Natural killer cell treated with Interleukin-12 subunit alpha and Interleukin-12 subunit beta and Interleukin-15 and Interleukin-18, amount 100 ng/mL, for 72 hours (primary cell): ENCODE data around the gene NT5C2. TPM values are rescaled to one million over a fixed set of nuclear protein-coding genes. Genes with fewer than 3 reads are reported as not detected.
"Not testable (repeated sequence)": the region's sequence is repeated elsewhere in the genome, so short reads cannot be mapped to it uniquely, and the experiment has no call there.

ENCODE experiments used
- ATAC-seq, 2 donors: fragments of 150-1000 bp; cut with Tn5 transposase in 1 of 2; sonication (Bioruptor Pico), chemical (Tn5 transposase) in 1 of 2; 2 replicates each; pipeline ENCODE4 v1.10.0; 2021
- DNase-seq: peaks from one replicate; pipeline ENCODE4 v3.0.0; 2022; ENCODE audit warnings: low spot score
- H3K27ac Mint-ChIP-seq, 2 donors: 1 replicate in 1 of 2; 2 replicates in 1 of 2; pipeline ENCODE4 v1.8.0; 2022; ENCODE audit warnings: mixed read lengths in 2 of 2, mild to moderate bottlenecking in 1 of 2, moderate library complexity in 1 of 2
- H3K27me3 Mint-ChIP-seq, 2 donors: 1 replicate in 1 of 2; 2 replicates in 1 of 2; pipeline ENCODE4 v1.8.0; 2022; ENCODE audit warnings: mixed read lengths in 2 of 2
- H3K36me3 Mint-ChIP-seq: one replicate; pipeline ENCODE4 v1.8.0; 2022; ENCODE audit warnings: mixed read lengths
- H3K4me1 Mint-ChIP-seq, 2 donors: 1 replicate in 1 of 2; 2 replicates in 1 of 2; pipeline ENCODE4 v1.8.0; 2022; ENCODE audit warnings: low read depth in 2 of 2, mixed read lengths in 2 of 2, mild to moderate bottlenecking in 1 of 2
- H3K4me3 Mint-ChIP-seq: one replicate; pipeline ENCODE4 v1.8.0; 2022; ENCODE audit warnings: mixed read lengths
- H3K9me3 Mint-ChIP-seq: 2 replicates; pipeline ENCODE4 v1.8.0; 2022; ENCODE audit warnings: mixed read lengths
- total RNA-seq, 2 donors: library from RNA; stranded (reverse); gene quantifications; one replicate each; pipeline ENCODE4 v1.2.3, GENCODE V29; 2022

NT5C2 gene
- total RNA-seq, 2 donors from 2014 or later: 60.2 to 75.0 TPM

- H3K36me3 Mint-ChIP-seq: no peaks in the 10 kb centered on the region
- H3K4me3 Mint-ChIP-seq: peak overlapping the region; percentile 91
- no peaks in the 10 kb centered on the region for H3K9me3 Mint-ChIP-seq
- H3K27me3 Mint-ChIP-seq: no peaks in the 10 kb centered on the region
- peaks cover 38 to 43% of the 10 kb centered on the region in 2 donors for H3K4me1 Mint-ChIP-seq
- ATAC-seq: peak; percentile 72 to 80
- peak overlapping the region; percentile 97 to 99 for H3K27ac Mint-ChIP-seq
- DNase-seq: peak; percentile 89
These were observed 493 bp downstream of the NT5C2 start for GRCh38 chr10:103192451-103193106.

GRCh38 chr10:103192089-103192450 is 1.0 kb downstream of the NT5C2 start:
- peak overlapping the region; percentile 97 to 99 for H3K27ac Mint-ChIP-seq
- no peaks in the 10 kb centered on the region for H3K36me3 Mint-ChIP-seq
- H3K4me1 Mint-ChIP-seq: peaks cover 34 to 38% of the 10 kb centered on the region in 2 donors
- no peak for DNase-seq
- peak in 1 of 2 donors; percentile 22 for ATAC-seq
- no peaks in the 10 kb centered on the region for H3K9me3 Mint-ChIP-seq
- H3K4me3 Mint-ChIP-seq: peak overlapping the region; percentile 91
- H3K27me3 Mint-ChIP-seq: no peaks in the 10 kb centered on the region

DNA sequence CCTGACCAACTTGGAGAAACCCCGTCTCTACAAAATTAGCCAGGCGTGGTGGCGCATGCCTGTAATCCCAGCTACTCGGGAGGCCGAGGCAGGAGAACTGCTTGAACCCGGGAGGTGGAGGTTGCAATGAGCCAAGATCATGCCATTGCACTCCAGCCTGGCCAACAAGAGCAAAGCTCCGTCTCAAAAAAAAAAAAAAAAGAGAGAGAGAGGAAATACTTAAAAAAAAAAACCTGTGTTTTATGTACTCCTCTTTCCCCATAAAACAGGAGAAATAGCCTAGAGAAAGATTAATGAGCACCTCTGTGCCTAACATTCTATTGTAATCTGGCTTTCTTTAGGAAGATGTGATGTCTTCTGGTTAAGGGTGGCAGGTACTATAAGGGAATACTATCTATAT is 1.9 kb downstream of the NT5C2 start:
- DNase-seq, H3K27me3 Mint-ChIP-seq, H3K36me3 Mint-ChIP-seq, H3K9me3 Mint-ChIP-seq, ATAC-seq: not testable (repeated sequence)
- H3K27ac Mint-ChIP-seq: peak overlapping the region; percentile 97 to 99
- H3K4me1 Mint-ChIP-seq: peaks cover 33 to 41% of the 10 kb centered on the region in 2 donors
- peak overlapping the region; percentile 91 for H3K4me3 Mint-ChIP-seq

- Mint-ChIP-seq H3K4me1 (peaks cover 43 to 53% of the 10 kb centered on the region in 2 donors), H3K27ac (no peak overlapping the region), H3K9me3 (no peaks in the 10 kb centered on the region), H3K4me3 (no peak overlapping the region), H3K36me3 (no peaks in the 10 kb centered on the region), H3K27me3 (no peaks in the 10 kb centered on the region)
- DNase-seq: no peak
- no peak for ATAC-seq
These were observed 4.2 kb downstream of the NT5C2 start for GRCh38 chr10:103188853-103189252.

- H3K27ac Mint-ChIP-seq: no peak overlapping the region
- ATAC-seq (no peak), DNase-seq (no peak)
- no peak overlapping the region for H3K4me3 Mint-ChIP-seq
- no peaks in the 10 kb centered on the region for H3K27me3 Mint-ChIP-seq
- no peaks in the 10 kb centered on the region for H3K36me3 Mint-ChIP-seq
- no peaks in the 10 kb centered on the region for H3K9me3 Mint-ChIP-seq
- peaks cover 37 to 52% of the 10 kb centered on the region in 2 donors for H3K4me1 Mint-ChIP-seq
These were observed 6.9 kb downstream of the NT5C2 start for GRCh38 chr10:103186128-103186527.

DNA sequence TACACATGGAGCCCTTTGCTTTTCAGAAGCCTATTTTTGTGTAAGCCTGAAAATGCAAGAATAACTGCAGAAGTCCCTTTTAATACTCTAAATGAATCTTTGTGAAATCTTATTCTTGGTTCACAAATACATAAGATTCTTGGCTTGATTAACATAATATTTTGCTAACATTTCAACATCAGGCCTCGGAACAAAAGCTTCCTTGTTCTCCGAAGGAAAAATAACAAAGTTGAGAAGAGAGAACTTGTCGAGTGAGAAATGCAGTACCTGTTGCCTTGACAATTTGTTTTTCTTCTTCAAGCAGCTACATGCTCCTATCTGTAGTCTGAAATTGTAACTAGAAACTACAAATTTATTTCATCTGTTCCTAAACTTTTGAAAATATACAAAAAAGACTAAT is 8.5 kb downstream of the NT5C2 start:
- Mint-ChIP-seq H3K9me3 (no peaks in the 10 kb centered on the region), H3K36me3 (no peaks in the 10 kb centered on the region), H3K4me3 (peak overlapping the region; percentile 0), H3K27me3 (no peaks in the 10 kb centered on the region), H3K27ac (no peak overlapping the region), H3K4me1 (peaks cover 30 to 46% of the 10 kb centered on the region in 2 donors)
- DNase-seq (no peak), ATAC-seq (no peak)

GRCh38 chr10:103183991-103184451 is 9.1 kb downstream of the NT5C2 start:
- peak overlapping the region; percentile 0 for H3K4me3 Mint-ChIP-seq
- DNase-seq, H3K9me3 Mint-ChIP-seq, ATAC-seq, H3K36me3 Mint-ChIP-seq, H3K27me3 Mint-ChIP-seq, H3K27ac Mint-ChIP-seq: not testable (repeated sequence)
- H3K4me1 Mint-ChIP-seq: peaks cover 30 to 46% of the 10 kb centered on the region in 2 donors

- no peaks in the 10 kb centered on the region for H3K27me3 Mint-ChIP-seq
- no peak for ATAC-seq
These were observed 11.8 kb downstream of the NT5C2 start for GRCh38 chr10:103181244-103181643.

GRCh38 chr10:103180491-103180890 is 12.6 kb downstream of the NT5C2 start:
- H3K4me3 Mint-ChIP-seq: no peak overlapping the region
- no peaks in the 10 kb centered on the region for H3K27me3 Mint-ChIP-seq
- peak overlapping the region in 1 of 2 donors; percentile 5 for H3K27ac Mint-ChIP-seq
- no peaks in the 10 kb centered on the region for H3K36me3 Mint-ChIP-seq
- peaks cover 24 to 36% of the 10 kb centered on the region in 2 donors for H3K4me1 Mint-ChIP-seq
- no peaks in the 10 kb centered on the region for H3K9me3 Mint-ChIP-seq
- DNase-seq (no peak), ATAC-seq (no peak)

More at GRCh38 chr10:103181244-103181643, 11.8 kb downstream of the NT5C2 start:
- Mint-ChIP-seq H3K4me1 (peaks cover 28 to 41% of the 10 kb centered on the region in 2 donors), H3K9me3 (no peaks in the 10 kb centered on the region), H3K27ac (peak overlapping the region in 1 of 2 donors; percentile 72), H3K4me3 (no peak overlapping the region), H3K36me3 (no peaks in the 10 kb centered on the region)
- DNase-seq: no peak

DNA sequence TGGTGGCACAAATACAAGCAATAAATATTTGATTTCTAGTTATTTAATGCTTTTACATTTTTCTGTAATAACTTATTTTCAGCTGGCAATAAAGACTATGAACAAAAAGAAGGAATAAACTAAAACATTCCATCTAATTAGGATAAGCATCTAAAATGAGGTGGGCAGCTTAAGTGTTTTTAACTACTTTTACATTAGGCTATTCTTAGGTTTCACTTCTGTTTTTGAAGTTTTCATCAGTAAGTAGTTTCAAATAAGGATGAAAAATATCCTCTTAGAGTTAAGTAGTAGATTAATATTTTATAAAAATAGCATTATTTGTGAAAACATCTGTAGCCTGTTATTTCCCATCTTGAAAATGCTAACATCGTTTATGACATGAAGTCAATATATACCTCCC is 15.9 kb downstream of the NT5C2 start:
- H3K36me3 Mint-ChIP-seq: no peaks in the 10 kb centered on the region

DNA sequence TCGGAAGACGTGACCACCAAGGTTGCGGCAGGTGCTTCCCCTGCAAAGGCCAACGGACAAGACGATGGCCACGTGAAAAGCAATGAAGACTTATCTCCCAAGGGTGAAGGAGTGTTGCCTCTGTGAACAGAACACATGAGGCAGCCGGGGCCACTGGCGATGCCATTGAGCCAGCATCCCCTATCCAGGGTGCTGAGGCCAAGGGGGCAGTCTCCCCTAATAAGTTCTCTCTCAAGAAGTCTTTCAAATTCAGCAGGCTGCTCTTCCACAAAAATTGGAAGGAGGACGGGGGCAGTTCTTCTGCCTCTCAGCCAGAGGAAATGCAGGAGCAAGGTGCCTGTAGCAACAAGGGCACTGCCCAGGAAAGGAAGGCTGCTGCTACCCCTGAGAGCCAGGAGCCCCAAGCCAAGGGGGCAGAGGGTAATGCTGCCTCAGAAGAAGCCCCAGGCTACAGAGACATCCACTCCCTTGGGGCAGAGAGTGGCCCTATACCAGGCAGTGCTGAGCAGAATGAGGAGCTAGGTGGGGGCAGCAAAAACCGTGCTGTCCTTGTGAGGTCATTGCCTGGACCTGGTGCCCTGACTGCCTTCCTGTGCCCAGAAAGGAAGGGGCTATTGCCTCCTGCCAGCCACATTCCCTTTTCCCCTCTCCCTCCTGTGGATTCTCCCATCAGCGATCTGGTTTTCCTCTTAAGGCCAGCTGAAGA is 17.3 kb downstream of the NT5C2 start:
- DNase-seq (no peak), ATAC-seq (peak in 1 of 2 donors; percentile 36)
- H3K36me3 Mint-ChIP-seq: no peaks in the 10 kb centered on the region
- no peak overlapping the region for H3K4me3 Mint-ChIP-seq
- peak overlapping the region in 1 of 2 donors; percentile 35 for H3K27ac Mint-ChIP-seq
- H3K9me3 Mint-ChIP-seq: no peaks in the 10 kb centered on the region
- H3K4me1 Mint-ChIP-seq: peaks cover 7% of the 10 kb centered on the region in 2 donors
- no peaks in the 10 kb centered on the region for H3K27me3 Mint-ChIP-seq

More for the DNA sequence above, 15.9 kb downstream of the NT5C2 start:
- no peaks in the 10 kb centered on the region for H3K9me3 Mint-ChIP-seq
- ATAC-seq (no peak), DNase-seq (no peak)
- H3K4me3 Mint-ChIP-seq: no peak overlapping the region
- H3K27me3 Mint-ChIP-seq: no peaks in the 10 kb centered on the region
- H3K4me1 Mint-ChIP-seq: peaks cover 9 to 15% of the 10 kb centered on the region in 2 donors
- H3K27ac Mint-ChIP-seq: no peak overlapping the region

- H3K4me1 Mint-ChIP-seq, H3K4me3 Mint-ChIP-seq, ATAC-seq, H3K27me3 Mint-ChIP-seq, H3K36me3 Mint-ChIP-seq, DNase-seq, H3K27ac Mint-ChIP-seq, H3K9me3 Mint-ChIP-seq: not testable (repeated sequence)
These were observed 18.7 kb downstream of the NT5C2 start for GRCh38 chr10:103174324-103174723.

DNA sequence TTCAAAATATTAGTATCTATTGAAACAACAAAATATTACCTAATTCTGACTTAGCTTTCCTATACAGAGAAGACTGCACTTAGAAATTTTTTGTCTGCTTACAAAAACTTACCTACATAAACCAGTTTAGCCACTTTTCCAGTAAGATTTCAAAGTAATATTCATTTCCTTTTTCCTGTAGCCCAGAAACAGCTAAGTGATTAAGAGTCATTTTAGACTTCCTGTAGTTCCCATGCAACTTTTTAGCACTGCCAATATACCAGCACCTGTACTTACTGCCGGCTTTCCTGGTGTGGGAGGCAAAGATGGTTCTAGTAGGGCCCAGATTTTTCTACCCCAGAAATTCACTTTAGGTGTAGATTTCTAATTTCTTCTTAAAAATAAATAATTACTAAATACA is 21.8 kb downstream of the NT5C2 start:
- Mint-ChIP-seq H3K4me1 (peaks cover 0 to 5% of the 10 kb centered on the region in 2 donors), H3K27ac (no peak overlapping the region), H3K4me3 (no peak overlapping the region), H3K27me3 (no peaks in the 10 kb centered on the region), H3K36me3 (no peaks in the 10 kb centered on the region), H3K9me3 (no peaks in the 10 kb centered on the region)
- DNase-seq (no peak), ATAC-seq (no peak)

- no peaks in the 10 kb centered on the region for H3K9me3 Mint-ChIP-seq
- H3K27me3 Mint-ChIP-seq: no peaks in the 10 kb centered on the region
- no peak overlapping the region for H3K27ac Mint-ChIP-seq
- no peaks in the 10 kb centered on the region for H3K36me3 Mint-ChIP-seq
- ATAC-seq (no peak), DNase-seq (no peak)
- H3K4me3 Mint-ChIP-seq: no peak overlapping the region
- peaks cover 0 to 4% of the 10 kb centered on the region in 2 donors for H3K4me1 Mint-ChIP-seq
These were observed 24.6 kb downstream of the NT5C2 start for GRCh38 chr10:103168438-103168837.
